Omental fat pad (tissue), 4 donors: ENCODE data around the gene FUOM. TPM values are rescaled to one million over a fixed set of nuclear protein-coding genes. Genes with fewer than 3 reads are reported as not detected.
"Not testable (repeated sequence)": the region's sequence is repeated elsewhere in the genome, so short reads cannot be mapped to it uniquely, and the experiment has no call there.

Source experiments
- ATAC-seq: fragments of 150-250 bp; one replicate; pipeline ENCODE4 v1.9.1; 2016; ENCODE audit warnings: mild to moderate bottlenecking, moderate library complexity; ENCODE audit not compliant: low FRiP score
- DNase-seq: peaks from one replicate; pipeline ENCODE4 v3.0.0-alpha.2; 2019; ENCODE audit warnings: low spot score
- CTCF ChIP-seq, 3 donors: fragments of 450-650 bp; IDR thresholded peaks; one replicate each; pipeline ENCODE4 v1.5.1; 2016 to 2017; ENCODE audit warnings: antibody characterized with exemption in 3 of 3, mild to moderate bottlenecking in 3 of 3, moderate library complexity in 2 of 3
- total RNA-seq, 4 donors: library from RNA; depleted of rRNA; stranded (reverse); fragments of >200 nt; gene quantifications; one replicate each; pipeline ENCODE4 v1.1.0, GENCODE V29; 2016

FUOM gene
- total RNA-seq, 4 donors from 2014 or later = 20.6 to 34.3 (median 24.1) TPM

GRCh38 chr10:133388236-133388972 lies 30.6 kb upstream of the FUOM start:
- DNase-seq (no peak), ATAC-seq (no peak)
- TF ChIP-seq CTCF (IDR thresholded peaks at IDR 0.05) = no peak

- not testable (repeated sequence) for ATAC-seq, DNase-seq
Observed at GRCh38 chr10:133386951-133387350, 29.1 kb upstream of the FUOM start.

GRCh38 chr10:133385214-133385613 lies 27.4 kb upstream of the FUOM start:
- ATAC-seq = no peak
- TF ChIP-seq CTCF (IDR thresholded peaks at IDR 0.05) = no peak
- no peak for DNase-seq

- no peak for DNase-seq
Observed at GRCh38 chr10:133384071-133384470, 26.3 kb upstream of the FUOM start.

GRCh38 chr10:133383551-133383950 lies 25.7 kb upstream of the FUOM start:
- DNase-seq (no peak), ATAC-seq (no peak)
- TF ChIP-seq CTCF (IDR thresholded peaks at IDR 0.05) = no peak

More at GRCh38 chr10:133384071-133384470, 26.3 kb upstream of the FUOM start:
- no peak for ATAC-seq
- no peak for TF ChIP-seq CTCF (IDR thresholded peaks at IDR 0.05)

- DNase-seq = no peak
- TF ChIP-seq CTCF (IDR thresholded peaks at IDR 0.05) = no peak
- ATAC-seq = no peak
Observed at GRCh38 chr10:133381036-133381435, 23.2 kb upstream of the FUOM start.

GRCh38 chr10:133379801-133380666 lies 22.2 kb upstream of the FUOM start:
- DNase-seq (no peak), ATAC-seq (no peak)
- no peak for TF ChIP-seq CTCF (IDR thresholded peaks at IDR 0.05)
